Rectal smooth muscle tissue (tissue), 1 donor: Measurements from ENCODE around the gene PIH1D1.

Source experiments
- H3K27ac ChIP-seq: one replicate; pipeline ENCODE4 v1.7.0; 2013; ENCODE audit warnings: low read depth, low read length, inconsistent platforms
- H3K27me3 ChIP-seq: one replicate; pipeline ENCODE4 v1.7.0; 2013; ENCODE audit warnings: low read length; ENCODE audit not compliant: control insufficient read depth, insufficient read depth
- H3K36me3 ChIP-seq: one replicate; pipeline ENCODE4 v1.7.0; 2013; ENCODE audit warnings: low read length; ENCODE audit not compliant: control insufficient read depth, insufficient read depth
- H3K4me1 ChIP-seq: one replicate; pipeline ENCODE4 v1.7.0; 2013; ENCODE audit warnings: low read length; ENCODE audit not compliant: control insufficient read depth, insufficient read depth
- H3K4me3 ChIP-seq: one replicate; pipeline ENCODE4 v1.7.0; 2013; ENCODE audit warnings: low read length
- H3K9ac ChIP-seq: one replicate; pipeline ENCODE4 v1.7.0; 2013; ENCODE audit warnings: low read length

PIH1D1 gene

DNA sequence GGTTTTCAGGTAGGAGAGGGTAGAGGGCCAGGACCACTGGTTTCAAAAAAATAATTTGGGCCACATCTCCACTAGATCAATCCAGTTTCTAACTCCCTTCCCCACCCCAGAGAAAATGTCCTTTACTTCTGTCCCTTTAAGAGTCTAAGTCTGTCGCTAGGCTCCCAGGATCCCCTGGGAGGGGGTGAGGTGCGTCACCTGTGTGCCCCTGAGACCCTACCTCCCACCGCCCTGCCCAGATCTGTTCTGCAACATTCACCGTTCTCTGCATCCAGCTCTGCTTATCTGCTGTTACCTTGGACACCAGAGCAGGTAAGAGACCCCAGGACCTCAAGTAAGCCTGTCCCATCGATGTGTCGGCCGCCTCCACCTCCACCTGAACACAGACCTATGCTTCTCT, 26.4 kb downstream of the PIH1D1 start, which contains the start of gene GFY:
GFY (plus strand) TSS at position 211 of the 400 bp plus-strand sequence. CDS start 1,043 bp downstream, outside the sequence.
- Histone ChIP-seq H3K27me3 (peaks cover 69% of the 10 kb centered on the region), H3K27ac (no peak within 1 kb of the TSS), H3K9ac (no peak within 1 kb of the TSS), H3K4me1 (no peaks in the 10 kb centered on the region), H3K36me3 (no peaks in the 10 kb centered on the region), H3K4me3 (no peak within 1 kb of the TSS)

DNA sequence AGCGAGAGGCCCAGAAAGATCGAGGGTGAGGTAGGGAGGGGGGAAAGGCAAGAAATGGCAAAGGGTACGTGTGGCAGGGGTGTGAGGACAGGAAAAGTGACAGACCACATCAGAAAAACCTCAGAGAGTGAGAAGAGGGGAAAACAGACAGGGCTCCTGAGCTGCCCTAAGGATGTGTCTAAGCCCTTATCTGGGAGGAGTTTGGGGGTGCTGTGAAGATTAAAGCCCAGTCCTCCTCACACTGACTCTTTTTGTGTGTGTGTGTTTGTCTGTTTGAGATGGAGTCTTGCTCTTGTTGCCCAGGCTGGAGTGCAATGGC, 27.7 kb downstream of the PIH1D1 start:
- H3K4me1 ChIP-seq, result no peaks in the 10 kb centered on the region
- no peak overlapping the region for H3K27ac ChIP-seq
- H3K36me3 ChIP-seq, result no peaks in the 10 kb centered on the region
- no peak overlapping the region for H3K9ac ChIP-seq
- peaks cover 67% of the 10 kb centered on the region for H3K27me3 ChIP-seq
- no peak overlapping the region for H3K4me3 ChIP-seq

DNA sequence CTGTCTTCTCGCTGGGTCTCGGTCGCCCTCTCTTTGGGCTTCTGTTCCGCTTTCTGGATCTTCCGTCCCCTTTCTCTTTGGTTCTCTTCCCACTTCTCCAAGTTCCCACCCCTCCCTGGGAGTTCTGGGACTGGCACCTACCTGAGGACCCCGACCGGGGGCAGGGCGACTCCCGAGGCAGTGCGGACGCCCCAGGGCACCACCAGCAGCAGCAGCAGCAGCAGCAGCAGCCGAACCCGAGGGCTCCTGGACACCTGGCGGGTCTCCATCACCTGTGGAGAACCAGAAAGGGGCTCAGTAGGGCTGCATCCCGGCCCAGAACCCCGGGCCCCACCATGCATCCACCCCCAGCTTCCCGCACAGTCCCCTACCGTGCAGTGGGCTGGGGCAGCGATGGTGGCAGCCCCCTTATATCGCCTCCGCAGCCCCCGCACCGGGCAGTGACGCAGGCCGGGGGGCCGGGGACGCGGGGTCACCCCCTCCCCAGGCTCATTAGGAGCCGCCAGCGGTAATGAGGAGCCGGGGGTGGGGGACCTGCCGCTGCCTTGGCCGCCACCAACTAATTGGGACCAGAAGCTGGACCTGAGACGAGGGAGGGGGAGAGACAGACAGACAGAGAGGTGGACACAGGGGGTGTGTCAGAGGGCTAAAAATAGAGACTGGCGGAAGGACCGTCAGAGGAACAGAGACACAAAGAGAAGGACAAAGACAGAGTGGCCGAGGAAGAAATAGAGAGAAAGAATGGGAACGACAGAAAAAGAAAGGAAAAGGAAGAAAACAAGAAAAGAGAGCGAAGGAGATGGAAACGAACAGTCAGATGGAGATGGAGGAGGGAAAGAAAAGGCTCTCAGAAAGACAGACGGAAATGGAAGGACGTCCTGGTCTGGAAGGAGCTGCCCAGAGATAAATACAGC, 28.3 kb downstream of the PIH1D1 start, which contains the start of gene PTH2:
PTH2 (minus strand) TSS at position 371 of the 914 bp plus-strand sequence; CDS start at position 269, 102 bp downstream.
- Histone ChIP-seq H3K27ac (no peak within 1 kb of the TSS), H3K4me1 (no peaks in the 10 kb centered on the region), H3K4me3 (peak within 1 kb of the TSS; percentile 50), H3K27me3 (peaks cover 64% of the 10 kb centered on the region), H3K36me3 (no peaks in the 10 kb centered on the region), H3K9ac (no peak within 1 kb of the TSS)

DNA sequence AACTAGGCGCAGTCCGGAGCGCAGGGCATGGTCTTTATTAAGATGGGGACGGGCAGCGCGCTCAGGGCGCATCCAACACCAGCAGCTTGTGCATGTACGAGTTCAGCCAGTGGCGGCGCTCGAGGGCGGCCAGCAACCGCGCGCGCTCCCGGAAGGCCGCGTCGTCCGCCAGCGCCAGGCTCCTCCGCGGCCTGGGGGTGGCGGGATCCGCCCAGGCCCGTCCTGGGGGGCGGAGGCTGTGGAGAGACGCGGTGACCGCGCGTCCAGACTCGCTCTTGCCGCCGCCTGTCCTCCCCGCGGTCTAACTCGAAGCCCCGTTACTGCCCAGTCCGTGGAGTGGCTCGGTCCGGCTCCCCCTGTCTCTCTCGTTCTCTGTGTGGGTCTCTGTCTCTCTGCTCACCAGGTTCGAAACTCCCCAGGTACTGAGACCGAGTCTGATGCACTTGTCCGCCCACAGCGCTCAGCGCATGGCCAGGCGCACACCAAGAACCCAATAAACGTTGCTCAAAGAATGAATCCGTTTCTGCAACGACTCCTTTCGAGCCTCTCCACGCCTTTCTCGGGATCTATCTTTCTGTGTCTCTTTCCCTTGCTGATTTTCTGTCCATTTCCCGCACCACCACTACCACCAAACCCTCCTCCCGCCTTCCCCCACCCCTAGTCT, 29.1 kb downstream of the PIH1D1 start:
- no peak overlapping the region for H3K27ac ChIP-seq
- peak overlapping the region; percentile 50 for H3K4me3 ChIP-seq
- H3K36me3 ChIP-seq, result no peaks in the 10 kb centered on the region
- peaks cover 63% of the 10 kb centered on the region for H3K27me3 ChIP-seq
- H3K4me1 ChIP-seq, result no peaks in the 10 kb centered on the region
- no peak overlapping the region for H3K9ac ChIP-seq

DNA sequence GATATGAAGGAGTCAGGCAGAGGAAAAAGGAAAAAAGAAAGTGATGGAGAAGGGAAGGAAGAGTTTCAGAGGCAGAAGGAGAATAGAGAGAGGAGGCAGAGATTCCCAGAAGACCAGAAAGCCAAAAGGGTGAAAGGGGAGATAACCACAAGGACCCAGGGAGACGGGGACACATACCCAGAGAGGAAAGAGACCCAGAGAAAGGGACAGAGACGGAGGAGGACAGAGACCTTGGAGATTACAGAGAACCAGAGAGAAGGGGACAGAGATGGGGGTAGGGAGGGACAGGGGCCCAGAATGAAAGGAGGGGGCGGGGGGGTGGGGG, 29.8 kb downstream of the PIH1D1 start:
- H3K27ac ChIP-seq, result no peak overlapping the region
- H3K27me3 ChIP-seq, result peaks cover 57% of the 10 kb centered on the region
- H3K4me1 ChIP-seq, result no peaks in the 10 kb centered on the region
- H3K9ac ChIP-seq, result no peak overlapping the region
- no peaks in the 10 kb centered on the region for H3K36me3 ChIP-seq
- H3K4me3 ChIP-seq, result no peak overlapping the region

DNA sequence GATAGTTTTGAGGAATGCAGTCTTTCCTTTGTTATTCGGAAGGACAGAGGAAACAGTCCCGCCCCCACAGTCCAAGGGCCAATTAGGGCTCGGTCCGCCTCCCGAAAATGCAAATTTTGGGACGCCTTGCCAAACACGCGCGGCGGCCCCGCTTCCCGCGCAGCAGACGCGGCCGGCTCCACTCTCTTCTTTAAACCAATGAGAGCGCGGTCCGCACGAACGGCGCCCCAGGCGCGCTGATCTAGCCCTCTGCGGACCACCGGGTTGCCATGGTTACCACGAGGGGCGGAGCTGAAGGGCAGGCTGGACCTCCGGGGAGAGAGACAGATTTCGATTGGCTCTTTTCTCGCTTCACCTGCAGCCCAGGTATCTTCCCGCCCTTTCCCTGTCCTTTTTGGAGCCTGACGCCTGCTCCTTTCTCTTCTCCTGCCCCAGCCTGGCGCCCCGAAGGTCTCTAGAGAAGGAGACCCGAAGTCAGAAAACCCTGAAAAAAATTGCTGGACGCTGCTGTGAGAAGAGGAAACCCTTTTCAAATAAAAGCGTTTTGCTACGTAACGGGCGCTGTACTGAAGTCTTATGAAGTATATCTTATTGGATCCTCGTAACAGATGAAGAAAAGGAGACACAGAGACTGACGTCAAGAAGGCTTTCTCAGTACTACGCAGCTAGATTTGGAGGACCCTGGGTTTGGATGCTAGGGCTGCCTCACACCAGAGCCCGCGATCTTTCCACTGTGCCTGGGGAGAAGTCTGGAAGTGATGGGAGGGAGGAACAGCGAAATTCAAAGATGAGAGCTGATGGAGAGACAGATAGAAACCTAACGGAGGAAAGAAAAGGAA, 30.4 kb downstream of the PIH1D1 start:
- Histone ChIP-seq H3K4me1 (no peaks in the 10 kb centered on the region), H3K36me3 (no peaks in the 10 kb centered on the region), H3K27me3 (peaks cover 53% of the 10 kb centered on the region), H3K4me3 (peak overlapping the region; percentile 18), H3K27ac (no peak overlapping the region), H3K9ac (no peak overlapping the region)

DNA sequence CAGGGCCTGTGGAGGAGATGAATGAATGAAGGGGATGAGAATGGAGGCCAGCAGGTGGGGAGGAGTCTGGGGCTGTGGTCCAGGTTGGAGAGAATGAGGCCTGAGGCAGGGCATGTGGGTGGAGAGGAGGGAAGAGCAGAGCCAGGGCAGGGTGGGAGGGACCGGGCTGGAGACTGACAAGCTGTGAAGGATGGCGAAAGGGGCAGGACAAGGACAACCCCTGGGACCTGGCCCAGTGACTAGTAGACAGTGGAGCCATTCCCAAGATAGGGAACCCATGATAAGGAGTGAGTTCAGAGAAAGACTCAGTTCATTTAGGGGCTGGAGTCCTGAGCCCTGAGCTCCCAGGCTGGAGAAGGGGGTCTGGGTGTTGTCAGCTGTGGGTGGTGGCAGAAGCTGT, 31.4 kb downstream of the PIH1D1 start:
- H3K27ac ChIP-seq, result no peak overlapping the region
- peaks cover 48% of the 10 kb centered on the region for H3K27me3 ChIP-seq

DNA sequence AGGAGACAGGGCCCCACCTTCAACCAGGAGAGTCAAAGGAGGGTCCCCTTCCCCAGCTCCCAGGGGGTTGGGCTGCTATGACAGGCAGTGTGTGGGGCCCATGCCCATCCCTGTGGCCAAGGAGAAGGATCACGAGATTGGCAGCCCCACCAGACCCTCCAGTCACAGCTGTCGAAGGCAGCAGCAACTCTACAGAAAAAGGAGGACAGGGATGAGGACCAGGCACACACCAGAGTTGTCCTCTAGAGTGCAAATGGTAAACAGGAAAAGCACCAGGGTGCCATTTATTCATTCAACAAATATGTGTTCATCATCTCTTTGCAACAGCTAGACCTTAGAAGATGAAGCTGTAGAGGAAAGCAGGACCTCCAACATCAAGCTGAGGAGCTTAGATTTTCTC, 32.4 kb downstream of the PIH1D1 start:
- Histone ChIP-seq H3K27ac (no peak overlapping the region), H3K9ac (no peak overlapping the region), H3K27me3 (peaks cover 42% of the 10 kb centered on the region), H3K4me1 (no peaks in the 10 kb centered on the region), H3K4me3 (no peak overlapping the region), H3K36me3 (no peaks in the 10 kb centered on the region)

More for the DNA sequence above, 31.4 kb downstream of the PIH1D1 start:
- no peak overlapping the region for H3K4me3 ChIP-seq
- no peak overlapping the region for H3K9ac ChIP-seq
- no peaks in the 10 kb centered on the region for H3K4me1 ChIP-seq
- no peaks in the 10 kb centered on the region for H3K36me3 ChIP-seq

DNA sequence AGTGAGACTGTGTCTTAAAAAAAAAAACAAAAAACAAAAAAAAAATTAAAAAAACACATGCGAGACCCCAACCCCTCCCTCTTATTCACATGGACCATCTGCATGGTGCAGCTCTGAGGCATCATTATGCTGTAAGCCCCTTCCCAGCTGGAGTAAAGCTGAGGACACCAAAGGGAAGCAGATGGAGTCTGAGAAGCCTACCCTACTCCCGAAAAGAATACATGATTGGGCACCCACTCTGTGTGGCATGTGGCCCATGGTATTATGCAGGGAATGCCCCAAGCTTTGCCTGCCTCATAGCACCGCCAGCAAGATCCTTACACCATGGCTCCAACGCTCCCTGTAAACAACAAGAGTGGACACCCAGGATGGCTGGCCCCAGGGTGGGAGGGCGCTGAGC, 33.1 kb downstream of the PIH1D1 start:
- Histone ChIP-seq H3K4me3 (no peak overlapping the region), H3K27ac (no peak overlapping the region), H3K27me3 (peaks cover 38% of the 10 kb centered on the region), H3K36me3 (no peaks in the 10 kb centered on the region), H3K4me1 (no peaks in the 10 kb centered on the region), H3K9ac (no peak overlapping the region)

DNA sequence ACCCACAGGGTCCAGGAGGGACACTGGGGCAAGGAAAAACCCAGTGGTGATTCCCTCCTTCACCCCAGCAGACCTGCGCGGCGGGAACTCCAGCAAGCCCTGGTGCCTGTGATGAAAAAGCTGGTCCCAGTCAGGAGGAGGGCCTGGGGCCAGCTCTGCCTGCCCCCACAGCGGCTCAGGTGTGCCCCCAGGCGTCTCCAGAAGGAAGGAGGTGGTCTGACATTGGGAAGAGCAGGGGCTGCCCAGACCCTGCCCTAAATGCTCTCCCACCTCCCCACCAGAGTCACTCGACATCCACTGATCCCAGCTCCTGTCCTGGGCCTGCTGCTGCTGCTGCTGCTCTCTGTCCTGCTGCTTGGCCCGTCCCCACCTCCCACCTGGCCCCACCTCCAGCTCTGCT, 34.5 kb downstream of the PIH1D1 start:
- H3K4me1 ChIP-seq, result no peaks in the 10 kb centered on the region
- H3K9ac ChIP-seq, result no peak overlapping the region
- no peak overlapping the region for H3K27ac ChIP-seq
- peaks cover 29% of the 10 kb centered on the region for H3K27me3 ChIP-seq
- H3K4me3 ChIP-seq, result no peak overlapping the region
- no peaks in the 10 kb centered on the region for H3K36me3 ChIP-seq

DNA sequence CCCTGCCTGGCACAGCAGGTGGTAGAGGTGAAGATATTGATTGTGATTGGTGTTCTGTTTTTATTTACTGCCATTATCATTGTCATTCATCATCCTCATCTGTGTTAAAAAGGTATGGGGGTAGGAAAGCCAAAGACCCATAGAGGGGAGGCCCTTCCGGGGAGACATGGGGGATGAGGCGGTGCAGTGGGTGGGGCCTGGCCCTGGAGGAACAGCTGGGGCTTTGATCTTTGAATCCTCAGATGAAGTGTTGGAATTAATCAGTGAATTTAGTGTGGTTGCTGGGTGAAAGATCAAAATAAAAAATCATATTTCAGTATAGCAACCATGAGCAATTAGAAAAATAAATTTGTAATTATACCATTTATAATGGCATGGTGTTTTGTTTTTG, 35.8 kb downstream of the PIH1D1 start:
- H3K9ac ChIP-seq, result no peak overlapping the region
- H3K36me3 ChIP-seq, result no peaks in the 10 kb centered on the region
- no peak overlapping the region for H3K4me3 ChIP-seq
- peaks cover 19% of the 10 kb centered on the region for H3K27me3 ChIP-seq
- H3K4me1 ChIP-seq, result no peaks in the 10 kb centered on the region
- no peak overlapping the region for H3K27ac ChIP-seq

DNA sequence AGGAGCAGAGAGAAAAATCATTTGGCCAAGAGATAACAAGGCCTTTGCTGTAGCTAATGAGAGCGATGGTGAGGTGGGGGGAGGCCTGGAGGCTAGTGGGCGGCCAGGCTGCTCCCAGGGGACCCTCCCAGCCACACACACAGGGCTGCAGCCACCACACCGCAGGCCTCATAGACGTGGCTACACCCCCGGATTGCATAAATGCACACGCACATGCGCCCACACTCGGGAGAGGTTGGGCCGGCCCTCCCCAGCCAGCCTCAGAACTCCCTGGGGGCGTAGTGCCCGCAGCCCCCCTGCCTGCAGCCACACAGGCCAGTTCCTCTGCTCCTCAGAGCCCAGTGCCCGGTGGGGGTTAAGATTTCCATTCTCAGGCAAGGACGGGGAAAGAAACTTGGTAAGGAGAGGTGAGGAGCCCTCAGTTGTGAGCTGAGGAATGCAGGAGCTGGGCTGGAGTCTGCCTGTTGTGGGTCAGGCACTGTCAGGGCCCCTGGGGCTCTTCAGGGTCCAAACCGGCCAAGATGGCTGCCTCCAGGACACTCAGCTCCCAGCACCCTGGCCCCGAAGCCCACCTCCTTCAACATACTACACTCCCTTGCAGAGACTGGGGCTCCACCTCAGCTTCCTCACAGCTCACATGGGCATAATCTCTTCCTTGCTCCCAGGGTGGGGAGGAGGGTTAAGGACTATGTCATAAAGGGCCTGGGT, 36.4 kb downstream of the PIH1D1 start:
- no peak overlapping the region for H3K27ac ChIP-seq
- H3K4me3 ChIP-seq, result no peak overlapping the region
- H3K9ac ChIP-seq, result no peak overlapping the region
- H3K4me1 ChIP-seq, result no peaks in the 10 kb centered on the region
- no peaks in the 10 kb centered on the region for H3K36me3 ChIP-seq
- H3K27me3 ChIP-seq, result peaks cover 14% of the 10 kb centered on the region
